Endothelial cell of umbilical vein (primary cell): ENCODE results near the gene DSCAML1. TPM values are rescaled to one million over a fixed set of nuclear protein-coding genes. Genes with fewer than 3 reads are reported as not detected.

Experiments
- BruUV-seq: library from RNA; stranded (reverse); fragments of 400-500 nt; replicated peaks from 2 replicates; lab custom pipeline; 2021; lab: Mats Ljungman, UMichigan
- CTCF ChIA-PET: fragments of 300-600, 350-600 bp; sonication (Branson Sonifier 250); formaldehyde crosslinking; loops from one replicate; lab custom pipeline; 2021; ENCODE audit warnings: antibody characterized with exemption, inconsistent platforms; lab: Charles Lee
- POLR2A ChIA-PET: fragments of 300-600, 350-600 bp; sonication (Branson Sonifier 250); formaldehyde crosslinking; loops from one replicate; lab custom pipeline; 2021; ENCODE audit warnings: antibody characterized with exemption, inconsistent platforms; lab: Charles Lee
- DNase-seq: peaks from one replicate; pipeline ENCODE4 v3.0.0-alpha.2; 2011; ENCODE audit warnings: low read depth, low spot score
- FAIRE-seq: peaks from 2 replicates; lab custom pipeline; 2011; peaks lifted over from hg19 to GRCh38; lab: Jason Lieb, UNC
- H2AFZ ChIP-seq: 2 replicates; pipeline ENCODE4 v1.6.0; 2012; ENCODE audit warnings: low read depth, low read length, control low read depth, inconsistent platforms
- H3K27ac ChIP-seq: 2 replicates; pipeline ENCODE4 v1.5.1; 2011; ENCODE audit warnings: low read depth, mild to moderate bottlenecking, control low read depth, low read length, moderate library complexity; ENCODE audit not compliant: insufficient read depth
- H3K27me3 ChIP-seq, 2 experiments: 2 replicates each; pipeline versions ENCODE4 v1.6.0 to v1.6.1; 2011; ENCODE audit warnings: low read length in 2 of 2, mixed read lengths in 1 of 2; ENCODE audit not compliant: control insufficient read depth in 2 of 2, insufficient read depth in 2 of 2
- H3K36me3 ChIP-seq, 2 experiments: 2 replicates in 1 of 2; 3 replicates in 1 of 2; pipeline ENCODE4 v1.5.1; 2011; ENCODE audit warnings: low read length in 2 of 2, mild to moderate bottlenecking in 1 of 2, moderate library complexity in 1 of 2; ENCODE audit not compliant: control insufficient read depth in 2 of 2, insufficient read depth in 2 of 2; ENCODE audit errors: extremely low read depth in 1 of 2
- H3K4me1 ChIP-seq: 3 replicates; pipeline ENCODE4 v1.5.1; 2011; ENCODE audit warnings: mild to moderate bottlenecking, low read length; ENCODE audit not compliant: control insufficient read depth, insufficient read depth; ENCODE audit errors: extremely low read depth
- H3K4me2 ChIP-seq: 2 replicates; pipeline ENCODE4 v1.6.1; 2011; ENCODE audit warnings: low read length, control low read depth, mixed read lengths; ENCODE audit not compliant: insufficient read depth
- H3K4me3 ChIP-seq, 3 experiments: fragments of 200-600 bp in 1 of 3; sonication (generic), shearing (Covaris generic) in 1 of 3; replicated peaks in 1 of 3; 2 replicates each; pipeline ENCODE4 v1.5.1; 2011 to 2016; ENCODE audit warnings: control low read depth in 3 of 3, low read length in 3 of 3, mild to moderate bottlenecking in 2 of 3, inconsistent platforms in 1 of 3, low read depth in 1 of 3, moderate library complexity in 1 of 3; ENCODE audit not compliant: insufficient read depth in 1 of 3
- H3K79me2 ChIP-seq: 2 replicates; pipeline ENCODE4 v1.6.0; 2012; ENCODE audit warnings: low read length, inconsistent platforms; ENCODE audit not compliant: control insufficient read depth, insufficient read depth
- H3K9ac ChIP-seq: replicated peaks from 2 replicates; pipeline ENCODE3; 2011; ENCODE audit warnings: low read length, control low read depth; ENCODE audit not compliant: insufficient read depth; ENCODE audit errors: extremely low read depth
- H3K9me1 ChIP-seq: replicated peaks from 3 replicates; pipeline ENCODE4 v1.6.0; 2011; ENCODE audit warnings: mild to moderate bottlenecking, low read length; ENCODE audit not compliant: control insufficient read depth, insufficient read depth; ENCODE audit errors: extremely low read depth
- H3K9me3 ChIP-seq: replicated peaks from 2 replicates; pipeline ENCODE4 v1.5.1; 2012; ENCODE audit warnings: low read length, inconsistent platforms; ENCODE audit not compliant: control insufficient read depth, insufficient read depth
- H4K20me1 ChIP-seq: replicated peaks from 2 replicates; pipeline ENCODE3; 2011; ENCODE audit warnings: mild to moderate bottlenecking, low read length; ENCODE audit not compliant: control insufficient read depth, insufficient read depth; ENCODE audit errors: extremely low read depth
- FOS ChIP-seq: IDR thresholded peaks from 2 replicates; pipeline ENCODE4 v1.6.1; 2011; ENCODE audit warnings: mild to moderate bottlenecking, low read length, moderate library complexity, borderline replicate concordance; ENCODE audit not compliant: insufficient read depth
- GATA2 ChIP-seq: IDR thresholded peaks from 2 replicates; pipeline ENCODE4 v1.7.0; 2011; ENCODE audit warnings: low read depth, mild to moderate bottlenecking, moderate library complexity, mixed read lengths, low read length; ENCODE audit not compliant: insufficient read length, insufficient read depth
- JUN ChIP-seq: IDR thresholded peaks from 2 replicates; pipeline ENCODE4 v1.6.1; 2011; ENCODE audit warnings: borderline replicate concordance, low read depth; ENCODE audit not compliant: insufficient read length, insufficient read depth
- MYC ChIP-seq: IDR thresholded peaks from one replicate; pipeline ENCODE4 v1.6.1; 2011; ENCODE audit warnings: mild to moderate bottlenecking, low read depth, low read length
- POLR2A ChIP-seq: IDR thresholded peaks from 2 replicates; pipeline ENCODE4 v1.6.1; 2012; ENCODE audit warnings: low read depth, mild to moderate bottlenecking, control low read depth, low read length
- dilution Hi-C: fragments of 300-500 bp; cut with MboI; formaldehyde crosslinking; loops from one replicate; pipeline ENCODE4 v1.15.0; 2019; ENCODE audit warnings: low sequenced_read_pairs; ENCODE audit not compliant: extremely low pct_ligation_motif_present
- intact Hi-C: fragments of 100-400 bp; cut with micrococcal nuclease; formaldehyde crosslinking; loops from one replicate; pipeline ENCODE4 v1.10.0; 2022
- polyA plus RNA-seq, 4 experiments: library from polyadenylated mRNA; depleted of rRNA in 3 of 4; stranded (reverse) in 3 of 4; unstranded in 1 of 4; fragments of >200 nt; gene quantifications; 2 replicates each; pipeline versions ENCODE4 v1.2.1 to v1.2.3, GENCODE V29; 2011 to 2012; ENCODE audit warnings: missing spikeins in 1 of 4
- total RNA-seq: library from RNA; stranded (reverse); gene quantifications from 2 replicates; pipeline ENCODE4 v1.2.3, GENCODE V29; 2021

The DSCAML1 gene
- total and polyA plus RNA-seq, 2 donors (not counting 3 experiments of a cell fraction or from before 2014, with no cell fraction given), result not detected

GRCh38 chr11:117593065-117593464 lies 204.0 kb downstream of the DSCAML1 start:
- no peak overlapping the region for H3K4me3 ChIP-seq
- H3K27me3 ChIP-seq, result no peaks in the 10 kb centered on the region
- no peaks in the 10 kb centered on the region for H3K36me3 ChIP-seq
- BruUV-seq, result no TSS peak
- H3K4me1 ChIP-seq, result no peaks in the 10 kb centered on the region
- TF ChIP-seq JUN, result no peak
- no peak overlapping the region for H3K9ac ChIP-seq
- ChIA-PET POLR2A (no interaction called here), CTCF (interaction anchor here (1.3 to 2.1 kb wide), 2 partner anchors 13 to 167 kb away, joined by 3 to 7 read pairs; no protein-coding TSS in a partner anchor)
- H3K9me3 ChIP-seq, result no peaks in the 10 kb centered on the region
- H3K4me2 ChIP-seq, result no peak overlapping the region
- intact Hi-C loops, result no loop called here
- no peak for FAIRE-seq
- no peaks in the 10 kb centered on the region for H3K9me1 ChIP-seq
- dilution Hi-C loops, result no loop called here
- H3K27ac ChIP-seq, result no peak overlapping the region
- H4K20me1 ChIP-seq, result no peaks in the 10 kb centered on the region
- no peak overlapping the region for H2AFZ ChIP-seq
- DNase-seq, result no peak
- no peaks in the 10 kb centered on the region for H3K79me2 ChIP-seq

- CTCF ChIA-PET, result interaction anchor here (2.1 kb wide), 1 partner anchor 165 kb away, joined by 7 read pairs; no protein-coding TSS in a partner anchor
- intact Hi-C loops, result no loop called here
- POLR2A ChIA-PET, result no interaction called here
Measured at GRCh38 chr11:117591316-117592039, 205.5 kb downstream of the DSCAML1 start.

More at GRCh38 chr11:117591316-117592039, 205.5 kb downstream of the DSCAML1 start:
- no TSS peak for BruUV-seq
- Histone ChIP-seq H3K4me1 (no peaks in the 10 kb centered on the region), H2AFZ (no peak overlapping the region), H3K36me3 (no peaks in the 10 kb centered on the region), H3K27me3 (no peaks in the 10 kb centered on the region), H3K4me3 (no peak overlapping the region), H3K9me3 (no peaks in the 10 kb centered on the region), H3K27ac (no peak overlapping the region), H4K20me1 (no peaks in the 10 kb centered on the region), H3K9me1 (no peaks in the 10 kb centered on the region), H3K4me2 (no peak overlapping the region), H3K79me2 (no peaks in the 10 kb centered on the region), H3K9ac (no peak overlapping the region)
- DNase-seq, result no peak
- no peak for TF ChIP-seq FOS
- TF ChIP-seq POLR2A, result no peak
- TF ChIP-seq MYC, result no peak
- no peak for TF ChIP-seq JUN
- no peak for TF ChIP-seq GATA2
- FAIRE-seq, result no peak
- dilution Hi-C loops, result no loop called here
